GM18526 (cell line): ENCODE data around the gene CPNE5.

Experiments
- POLR2A ChIP-seq: IDR thresholded peaks from 3 replicates; pipeline ENCODE4 v1.6.1; 2011; ENCODE audit not compliant: insufficient read length; ENCODE audit errors: extremely low read depth

CPNE5 gene

GRCh38 chr6:36780442-36781177 is 58.6 kb downstream of the CPNE5 start:
- no peak for TF ChIP-seq POLR2A

GRCh38 chr6:36779227-36779626 is 60.0 kb downstream of the CPNE5 start:
- no peak for TF ChIP-seq POLR2A

- no peak for TF ChIP-seq POLR2A
Observed at GRCh38 chr6:36777801-36778200, 61.4 kb downstream of the CPNE5 start.

- TF ChIP-seq POLR2A: no peak
Observed at GRCh38 chr6:36776167-36776566, 63.1 kb downstream of the CPNE5 start.

- no peak for TF ChIP-seq POLR2A
Observed at GRCh38 chr6:36774331-36774730, 64.9 kb downstream of the CPNE5 start.

GRCh38 chr6:36772397-36772796 is 66.8 kb downstream of the CPNE5 start:
- TF ChIP-seq POLR2A: no peak

- no peak for TF ChIP-seq POLR2A
Observed at GRCh38 chr6:36771145-36771544, 68.1 kb downstream of the CPNE5 start.

- no peak for TF ChIP-seq POLR2A
Observed at GRCh38 chr6:36769676-36770499, 69.4 kb downstream of the CPNE5 start.

- no peak for TF ChIP-seq POLR2A
Observed at GRCh38 chr6:36769183-36769675, 70.0 kb downstream of the CPNE5 start.

- TF ChIP-seq POLR2A: no peak
Observed at GRCh38 chr6:36766399-36766945, 72.8 kb downstream of the CPNE5 start.

- no peak for TF ChIP-seq POLR2A
Observed at GRCh38 chr6:36765594-36766398, 73.4 kb downstream of the CPNE5 start.

GRCh38 chr6:36765190-36765589 is 74.1 kb downstream of the CPNE5 start:
- no peak for TF ChIP-seq POLR2A

- no peak for TF ChIP-seq POLR2A
Observed at GRCh38 chr6:36762123-36762522, 77.1 kb downstream of the CPNE5 start.

GRCh38 chr6:36760685-36761435 is 78.4 kb downstream of the CPNE5 start:
- TF ChIP-seq POLR2A: no peak

GRCh38 chr6:36759148-36759759 is 80.0 kb downstream of the CPNE5 start:
- TF ChIP-seq POLR2A: no peak
